GM18511 (cell line): ENCODE results near the gene IL6R.

Experiments
- ATAC-seq: cut with Tn5 transposase; IDR thresholded peaks from one replicate; pipeline ENCODE4 v1.9.1; 2021; ENCODE audit warnings: mild to moderate bottlenecking, moderate library complexity; ENCODE audit not compliant: unreplicated experiment

The IL6R gene

GRCh38 chr1:154446789-154447188 lies 41.6 kb downstream of the IL6R start:
- ATAC-seq, result no peak

GRCh38 chr1:154448331-154448811 lies 43.2 kb downstream of the IL6R start:
- ATAC-seq, result no peak

- no peak for ATAC-seq
These were observed 48.0 kb downstream of the IL6R start for GRCh38 chr1:154453161-154453560.

GRCh38 chr1:154453574-154454352 lies 48.6 kb downstream of the IL6R start:
- no peak for ATAC-seq

GRCh38 chr1:154454386-154455120 lies 49.4 kb downstream of the IL6R start:
- ATAC-seq, result no peak

- ATAC-seq, result no peak
These were observed 51.5 kb downstream of the IL6R start for GRCh38 chr1:154456631-154457030.

- no peak for ATAC-seq
These were observed 53.9 kb downstream of the IL6R start for GRCh38 chr1:154459080-154459479.

- no peak for ATAC-seq
These were observed 55.6 kb downstream of the IL6R start for GRCh38 chr1:154460695-154461260.

- no peak for ATAC-seq
These were observed 58.4 kb downstream of the IL6R start for GRCh38 chr1:154463512-154463990.

GRCh38 chr1:154465621-154466195 lies 60.6 kb downstream of the IL6R start:
- no peak for ATAC-seq

- ATAC-seq, result no peak
These were observed 61.1 kb downstream of the IL6R start for GRCh38 chr1:154466206-154466605.

GRCh38 chr1:154466921-154467417 lies 61.8 kb downstream of the IL6R start:
- no peak for ATAC-seq

GRCh38 chr1:154467434-154468102 lies 62.4 kb downstream of the IL6R start:
- ATAC-seq, result no peak

- ATAC-seq, result no peak
These were observed 63.5 kb downstream of the IL6R start for GRCh38 chr1:154468535-154469250.

- ATAC-seq, result no peak
These were observed 64.9 kb downstream of the IL6R start for GRCh38 chr1:154469844-154470560.

- no peak for ATAC-seq
These were observed 66.2 kb downstream of the IL6R start for GRCh38 chr1:154471304-154471703.

- ATAC-seq, result no peak
These were observed 69.7 kb downstream of the IL6R start for GRCh38 chr1:154474802-154475201.

- ATAC-seq, result no peak
These were observed 71.6 kb downstream of the IL6R start for GRCh38 chr1:154476791-154477190.

GRCh38 chr1:154478013-154478412 lies 72.9 kb downstream of the IL6R start:
- no peak for ATAC-seq
